HG02763 (cell line): ENCODE results near the gene HINT1.
A peak's percentile ranks its signal among the peaks of the same experiment; 100 is the strongest.

Experiments used
- ATAC-seq: cut with Tn5 transposase; IDR thresholded peaks from one replicate; pipeline ENCODE4 v1.9.1; 2021; ENCODE audit warnings: mild to moderate bottlenecking, moderate library complexity; ENCODE audit not compliant: unreplicated experiment

The HINT1 gene

GRCh38 chr5:131112424-131112823 lies 52.6 kb downstream of the HINT1 start:
- no peak for ATAC-seq

- no peak for ATAC-seq
Observed at GRCh38 chr5:131110256-131110594, 54.8 kb downstream of the HINT1 start.

- ATAC-seq, result peak; percentile 78
Observed at GRCh38 chr5:131109540-131110255, 55.4 kb downstream of the HINT1 start.
